ENCODE results near the gene LNX1. TPM values are rescaled to one million over a fixed set of nuclear protein-coding genes. Genes with fewer than 3 reads are reported as not detected.

Gene LNX1
- total RNA-seq, 1 donor from 2014 or later, result 13.0 TPM

DNA sequence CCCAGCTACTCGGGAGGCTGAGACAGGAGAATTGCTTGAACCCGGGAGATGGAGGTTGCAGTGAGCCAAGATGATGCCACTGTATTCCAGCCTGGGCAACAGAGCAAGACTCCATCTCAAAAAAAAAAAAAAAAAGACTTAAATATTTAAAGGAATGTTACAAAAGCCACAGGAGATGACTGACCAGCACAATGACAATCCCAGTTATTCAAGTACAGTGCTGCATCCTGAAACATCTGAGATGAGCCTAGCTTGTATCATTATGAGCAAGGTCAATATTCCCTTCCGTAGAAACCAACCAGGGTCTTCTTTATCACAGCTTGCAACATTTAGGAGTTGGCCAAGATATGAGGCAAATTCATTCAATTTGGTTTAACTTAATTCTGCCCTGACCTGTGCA is 38.6 kb downstream of the LNX1 start:
- H3K9me3 Mint-ChIP-seq, result peaks cover 10% of the 10 kb centered on the region
- H3K36me3 Mint-ChIP-seq, result peaks cover 6% of the 10 kb centered on the region
- peaks cover 9% of the 10 kb centered on the region for H3K4me1 Mint-ChIP-seq
- no peak overlapping the region for H3K4me3 Mint-ChIP-seq
- peaks cover 2% of the 10 kb centered on the region for H3K27me3 Mint-ChIP-seq (ENCODE audit: low read depth)
- no peak overlapping the region for H3K27ac Mint-ChIP-seq
- TF ChIP-seq, protein P1, sequence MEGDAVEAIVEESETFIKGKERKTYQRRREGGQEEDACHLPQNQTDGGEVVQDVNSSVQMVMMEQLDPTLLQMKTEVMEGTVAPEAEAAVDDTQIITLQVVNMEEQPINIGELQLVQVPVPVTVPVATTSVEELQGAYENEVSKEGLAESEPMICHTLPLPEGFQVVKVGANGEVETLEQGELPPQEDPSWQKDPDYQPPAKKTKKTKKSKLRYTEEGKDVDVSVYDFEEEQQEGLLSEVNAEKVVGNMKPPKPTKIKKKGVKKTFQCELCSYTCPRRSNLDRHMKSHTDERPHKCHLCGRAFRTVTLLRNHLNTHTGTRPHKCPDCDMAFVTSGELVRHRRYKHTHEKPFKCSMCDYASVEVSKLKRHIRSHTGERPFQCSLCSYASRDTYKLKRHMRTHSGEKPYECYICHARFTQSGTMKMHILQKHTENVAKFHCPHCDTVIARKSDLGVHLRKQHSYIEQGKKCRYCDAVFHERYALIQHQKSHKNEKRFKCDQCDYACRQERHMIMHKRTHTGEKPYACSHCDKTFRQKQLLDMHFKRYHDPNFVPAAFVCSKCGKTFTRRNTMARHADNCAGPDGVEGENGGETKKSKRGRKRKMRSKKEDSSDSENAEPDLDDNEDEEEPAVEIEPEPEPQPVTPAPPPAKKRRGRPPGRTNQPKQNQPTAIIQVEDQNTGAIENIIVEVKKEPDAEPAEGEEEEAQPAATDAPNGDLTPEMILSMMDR (IDR thresholded peaks at IDR 0.05; ENCODE audit: unreplicated experiment), result no peak
- DNase-seq (ENCODE audit: low spot score in 2 of 2, unreplicated experiment in 2 of 2), result no peak

GRCh38 chr4:53551958-53552357 is 39.3 kb downstream of the LNX1 start:
- H3K9me3 Mint-ChIP-seq, result peaks cover 10% of the 10 kb centered on the region
- peaks cover 2% of the 10 kb centered on the region for H3K27me3 Mint-ChIP-seq (ENCODE audit: low read depth)
- TF ChIP-seq, protein P1 (IDR thresholded peaks at IDR 0.05; ENCODE audit: unreplicated experiment), result no peak
- peaks cover 9% of the 10 kb centered on the region for H3K4me1 Mint-ChIP-seq
- no peak overlapping the region for H3K27ac Mint-ChIP-seq
- no peak overlapping the region for H3K4me3 Mint-ChIP-seq
- DNase-seq (ENCODE audit: low spot score in 2 of 2, unreplicated experiment in 2 of 2), result no peak
- peaks cover 6% of the 10 kb centered on the region for H3K36me3 Mint-ChIP-seq

DNA sequence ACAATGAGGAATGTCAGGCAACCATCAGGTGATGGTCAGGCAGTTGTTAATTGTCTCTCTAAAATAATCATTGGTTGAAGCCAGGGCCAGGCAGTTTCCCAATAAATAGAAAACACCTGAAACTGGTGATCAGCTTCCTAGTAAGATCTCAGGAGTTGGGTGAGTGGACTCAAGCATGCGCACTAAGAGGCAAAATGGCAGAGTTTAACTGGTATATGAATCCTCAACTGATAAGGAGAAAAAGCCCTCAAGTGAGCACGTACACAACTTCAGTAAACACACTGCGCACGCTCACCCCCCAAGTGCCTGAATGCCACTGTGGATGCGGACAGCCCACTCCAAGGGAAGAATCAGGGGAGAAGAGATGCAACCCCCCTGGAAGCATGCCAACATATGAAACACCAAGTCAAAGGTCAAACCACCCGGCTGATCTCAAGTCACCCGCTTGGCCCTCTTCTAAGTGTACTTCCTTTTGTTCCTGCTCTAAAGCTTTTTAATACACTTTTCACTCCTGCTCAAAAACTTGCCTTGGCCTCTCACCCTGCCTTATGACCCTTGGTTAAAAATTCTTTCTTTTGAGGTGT is 39.9 kb downstream of the LNX1 start:
- peaks cover 11% of the 10 kb centered on the region for H3K4me1 Mint-ChIP-seq
- TF ChIP-seq, protein P1 (IDR thresholded peaks at IDR 0.05; ENCODE audit: unreplicated experiment), result no peak
- no peak overlapping the region for H3K4me3 Mint-ChIP-seq
- no peak overlapping the region for H3K27ac Mint-ChIP-seq
- H3K27me3 Mint-ChIP-seq (ENCODE audit: low read depth), result peaks cover 2% of the 10 kb centered on the region
- H3K9me3 Mint-ChIP-seq, result peaks cover 10% of the 10 kb centered on the region
- DNase-seq (ENCODE audit: low spot score in 2 of 2, unreplicated experiment in 2 of 2), result no peak
- H3K36me3 Mint-ChIP-seq, result peaks cover 6% of the 10 kb centered on the region

- Mint-ChIP-seq H3K4me1 (peaks cover 6% of the 10 kb centered on the region), H3K4me3 (no peak overlapping the region), H3K27ac (no peak overlapping the region), H3K36me3 (peaks cover 6% of the 10 kb centered on the region), H3K9me3 (peaks cover 10% of the 10 kb centered on the region), H3K27me3 (ENCODE audit: low read depth) (peaks cover 14% of the 10 kb centered on the region)
- TF ChIP-seq, protein P1 (IDR thresholded peaks at IDR 0.05; ENCODE audit: unreplicated experiment), result no peak
- DNase-seq (ENCODE audit: low spot score in 2 of 2, unreplicated experiment in 2 of 2), result no peak
Observed at GRCh38 chr4:53548662-53549061, 42.6 kb downstream of the LNX1 start.

DNA sequence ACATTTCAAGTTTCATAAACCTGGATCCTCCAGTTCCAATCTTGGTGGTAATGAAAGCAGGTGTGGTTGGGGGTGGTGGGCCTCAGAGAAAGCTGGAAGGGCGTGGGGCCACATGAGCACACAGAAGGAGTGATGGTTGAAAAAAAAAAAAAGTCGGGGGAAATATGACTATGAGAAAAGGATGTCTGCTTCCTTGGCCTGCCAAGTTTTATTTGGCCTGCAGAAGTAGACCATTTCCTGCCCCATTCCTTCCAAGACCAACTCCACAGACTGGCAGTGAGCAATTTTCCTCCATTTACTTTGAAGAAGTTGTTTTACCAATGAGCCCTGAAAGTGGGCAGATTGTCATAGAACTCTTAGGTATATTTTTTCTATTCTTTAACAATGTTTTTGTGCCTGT is 43.3 kb downstream of the LNX1 start:
- H3K36me3 Mint-ChIP-seq, result peaks cover 6% of the 10 kb centered on the region
- H3K27ac Mint-ChIP-seq, result no peak overlapping the region
- H3K27me3 Mint-ChIP-seq (ENCODE audit: low read depth), result peaks cover 16% of the 10 kb centered on the region
- no peak overlapping the region for H3K4me3 Mint-ChIP-seq
- TF ChIP-seq, protein P1 (IDR thresholded peaks at IDR 0.05; ENCODE audit: unreplicated experiment), result no peak
- H3K4me1 Mint-ChIP-seq, result peaks cover 13% of the 10 kb centered on the region
- no peak for DNase-seq (ENCODE audit: low spot score in 2 of 2, unreplicated experiment in 2 of 2)
- H3K9me3 Mint-ChIP-seq, result peaks cover 10% of the 10 kb centered on the region

All from mesothelial cell of epicardium (in vitro differentiated cells).